NCI-H2029 treated with DMSO at 0.1 percent for 48 hours (cell line): ENCODE measurements around the gene PEAR1.

ENCODE experiments used
- DNase-seq: peaks from one replicate; lab custom pipeline; 2025; lab: John Stamatoyannopoulos, UW

PEAR1 gene

DNA sequence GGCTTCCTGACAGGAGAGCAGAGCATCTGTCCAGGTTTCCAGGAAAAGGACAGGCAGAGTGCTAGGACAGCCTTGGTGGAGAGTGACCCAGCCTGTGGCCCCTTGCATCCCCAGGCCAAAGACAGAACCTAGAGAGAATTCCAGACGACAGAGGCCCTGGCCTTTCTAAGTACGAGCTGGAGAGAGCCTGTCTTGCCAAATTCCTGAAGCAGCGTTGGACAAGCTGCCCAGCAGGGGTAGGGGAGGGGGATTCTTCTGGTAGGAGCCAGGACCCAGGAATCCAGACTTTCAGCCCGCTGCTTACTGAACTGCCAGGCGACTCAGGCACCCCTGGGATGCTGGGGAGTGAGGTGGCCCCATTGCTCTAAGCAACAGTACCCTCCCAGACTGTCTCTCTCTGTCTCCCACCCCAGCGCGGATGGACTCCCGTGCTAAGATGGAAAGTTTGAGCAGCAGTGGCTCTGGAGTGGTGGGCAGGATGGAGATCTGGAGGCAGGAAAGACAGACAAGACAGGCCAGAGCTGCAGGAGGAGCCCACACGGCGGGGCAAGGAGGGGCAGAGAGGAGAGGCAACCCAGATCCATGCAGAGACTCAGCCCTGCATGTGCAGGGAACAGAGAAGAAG is 8.8 kb upstream of the PEAR1 start:
- DNase-seq = no peak

DNA sequence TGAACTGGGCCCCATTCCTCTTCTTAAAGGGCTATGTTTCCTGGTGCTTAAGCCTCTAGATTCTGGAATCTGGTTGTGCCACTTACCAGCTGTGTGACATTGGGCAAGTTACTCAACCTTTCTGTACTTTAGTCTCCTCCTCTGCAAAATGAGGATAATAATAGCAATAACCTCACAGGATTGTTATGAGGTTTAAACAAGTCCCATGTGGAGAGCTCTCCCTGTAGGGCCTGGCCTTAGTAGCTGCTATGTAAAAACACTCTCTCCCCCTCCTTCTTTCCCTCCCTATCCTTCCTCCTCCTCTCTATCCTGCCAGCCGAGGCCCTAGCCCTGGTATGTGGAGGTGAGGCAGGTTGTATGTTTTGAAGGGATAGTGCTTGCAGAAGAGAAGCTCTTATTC is 8.2 kb upstream of the PEAR1 start:
- DNase-seq = no peak

DNA sequence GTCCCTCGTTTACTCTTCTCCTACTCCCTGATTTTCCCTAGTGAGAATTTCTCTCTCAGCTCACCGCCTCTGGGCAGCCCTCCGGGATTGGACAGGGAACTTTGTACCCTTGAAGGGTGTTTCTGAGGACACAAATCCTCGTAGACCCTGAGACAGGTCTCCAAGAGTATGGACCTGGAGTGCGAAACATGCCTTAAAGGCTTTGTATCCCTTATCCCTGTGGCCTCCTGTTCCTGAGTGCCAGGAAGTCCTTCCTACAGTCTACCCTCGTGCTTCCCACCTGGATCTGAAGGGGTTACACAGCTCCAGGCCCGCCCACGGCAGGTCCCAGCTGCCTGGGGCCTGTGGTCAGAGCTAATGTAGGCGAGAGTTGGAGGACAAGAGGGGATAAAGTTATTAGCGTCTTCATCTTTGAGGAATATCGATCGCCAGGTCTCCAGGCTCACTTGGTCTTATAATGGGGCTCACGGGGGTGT is 7.6 kb upstream of the PEAR1 start:
- DNase-seq = no peak

GRCh38 chr1:156886583-156887281 is 6.8 kb upstream of the PEAR1 start:
- no peak for DNase-seq

DNA sequence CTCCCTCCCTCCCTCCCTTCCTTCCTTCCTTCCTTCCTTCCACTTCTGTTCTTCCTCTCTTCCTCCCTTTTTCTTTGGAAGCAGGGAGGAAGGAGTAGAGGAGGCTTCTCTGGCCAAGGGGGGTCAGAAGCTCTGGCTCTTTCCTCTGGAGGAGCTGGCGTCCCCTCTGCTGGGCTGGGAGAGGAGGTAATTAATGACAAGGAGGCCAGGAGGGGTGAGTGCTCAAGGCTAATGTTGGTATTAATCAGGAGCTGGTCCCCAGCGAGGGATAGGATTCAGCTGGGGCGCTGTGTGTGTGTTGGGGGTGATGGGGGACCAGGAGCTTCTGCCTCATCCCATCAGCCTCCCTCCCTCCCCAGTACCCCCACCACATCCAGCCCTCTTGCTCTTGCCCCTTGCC is 6.2 kb upstream of the PEAR1 start:
- no peak for DNase-seq

DNA sequence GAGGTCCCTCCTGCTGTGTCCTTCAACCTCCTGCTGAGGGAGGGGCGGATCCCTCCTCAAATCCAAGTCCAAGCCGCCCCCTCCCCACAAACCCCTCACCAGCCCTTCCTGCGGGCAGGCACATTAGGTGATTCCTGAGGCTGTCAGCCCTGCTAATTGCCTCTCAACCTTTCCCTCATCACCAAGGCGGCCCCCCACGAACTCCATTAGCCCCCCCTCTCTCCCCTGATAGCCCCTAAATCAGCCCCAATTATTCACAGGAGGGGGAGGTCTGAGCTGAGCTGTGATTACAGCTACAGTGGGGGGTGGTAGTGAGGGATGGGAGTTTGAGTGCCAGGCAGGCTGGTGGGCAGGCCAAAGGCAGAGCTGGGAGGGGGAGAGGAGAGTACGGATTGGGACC is 5.8 kb upstream of the PEAR1 start:
- DNase-seq = no peak

GRCh38 chr1:156889802-156890580 is 3.5 kb upstream of the PEAR1 start:
- DNase-seq = peak; percentile 79

DNA sequence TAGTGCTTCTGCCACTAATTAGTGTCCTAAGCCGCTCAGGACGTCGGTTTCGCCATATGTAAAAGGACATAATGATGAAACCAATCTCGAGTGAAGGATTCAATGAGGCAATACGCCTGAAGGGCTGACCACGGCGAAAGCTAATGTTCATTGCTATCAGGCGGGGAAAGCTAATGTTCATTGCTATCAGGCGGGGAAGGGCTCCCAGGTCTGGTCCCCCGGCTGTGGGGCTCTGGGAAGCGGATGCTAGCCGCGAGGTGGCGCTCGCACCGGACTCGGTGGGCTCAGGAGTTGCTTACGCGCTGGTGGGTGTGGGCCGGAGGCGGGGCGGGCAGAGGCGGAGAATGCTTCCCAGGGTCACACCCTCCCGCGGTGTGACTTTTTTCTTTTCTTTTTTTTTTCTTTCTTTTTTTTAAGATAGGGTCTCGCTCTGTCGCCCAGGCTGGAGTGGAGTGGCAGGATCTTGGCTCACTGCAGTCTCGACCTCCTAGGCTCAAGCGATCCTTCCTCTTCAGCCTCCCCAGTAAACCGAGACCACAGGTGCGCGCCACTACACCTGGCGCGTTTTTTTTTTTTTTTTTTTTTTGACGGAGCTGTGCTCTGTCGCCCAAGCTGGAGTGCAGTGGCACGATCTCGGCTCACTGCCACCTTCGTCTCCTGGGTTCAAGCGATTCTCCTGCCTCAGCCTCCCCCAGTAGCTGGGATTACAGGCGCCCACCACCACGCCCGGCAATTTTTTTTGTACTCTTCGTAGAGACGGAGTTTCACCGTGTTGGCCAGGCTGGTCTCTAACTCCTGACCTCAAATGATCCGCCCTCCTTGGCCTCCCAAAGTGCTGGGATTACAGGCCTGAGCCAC is 1.1 kb upstream of the PEAR1 start:
- DNase-seq = peak; percentile 25

DNA sequence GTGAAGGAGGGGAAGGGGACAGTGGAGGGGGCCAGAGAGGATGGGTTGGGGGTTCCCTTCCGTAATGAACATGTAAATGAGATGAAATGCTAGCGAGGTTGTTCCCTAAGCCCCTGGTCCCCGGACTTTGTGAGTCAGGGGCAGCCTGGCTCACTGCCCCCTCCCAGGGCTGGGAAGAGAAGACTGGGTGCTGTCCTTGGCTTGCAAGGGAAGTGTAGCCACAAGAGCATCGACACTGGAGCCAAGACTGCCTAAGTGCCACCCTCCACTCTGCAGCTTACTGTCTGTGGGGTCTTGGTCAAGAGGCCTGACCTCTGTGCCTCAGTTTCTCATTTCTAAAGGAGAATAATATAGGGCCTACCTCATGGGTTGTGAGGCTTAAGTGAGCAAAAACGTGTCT is 483 bp downstream of the PEAR1 start:
- no peak for DNase-seq

DNA sequence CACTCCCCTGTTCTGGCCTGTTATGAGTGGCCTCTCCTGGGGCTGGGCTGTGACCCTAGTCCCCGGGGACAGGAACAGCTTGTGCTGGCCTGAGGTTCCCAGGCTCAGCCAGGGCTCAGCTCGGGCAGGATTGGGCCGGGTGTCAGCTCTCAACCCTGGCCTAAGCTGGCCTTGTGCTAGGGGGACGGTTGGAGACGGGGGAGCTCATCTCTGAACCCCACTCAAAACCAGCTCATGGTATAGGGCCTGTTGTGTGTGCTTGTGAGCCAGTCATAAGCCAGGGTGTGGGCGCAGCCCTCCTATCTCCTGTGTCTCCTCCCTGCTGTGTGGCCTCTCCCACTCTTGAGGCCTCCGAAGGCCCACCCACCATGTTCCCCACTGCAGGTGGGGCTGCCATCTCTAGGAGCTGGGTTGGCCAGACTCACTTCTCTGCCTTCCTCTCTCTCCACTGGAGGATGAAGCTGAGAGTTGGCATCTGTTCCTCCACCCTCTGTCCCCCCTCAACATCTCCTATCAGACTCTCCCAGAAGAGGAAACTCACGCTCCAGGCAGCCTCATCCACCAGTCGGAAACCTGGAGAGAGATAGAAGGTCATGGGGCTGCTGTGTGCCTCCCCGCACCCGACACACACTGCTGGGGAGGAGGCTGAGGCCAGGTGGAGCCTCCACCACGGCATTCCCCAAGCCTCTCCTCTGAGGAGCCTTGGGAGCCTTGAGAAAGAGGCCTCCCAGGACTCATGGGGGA is 1.4 kb downstream of the PEAR1 start:
- DNase-seq = no peak

- DNase-seq = no peak
Observed at GRCh38 chr1:156895455-156895812, 1.9 kb downstream of the PEAR1 start.

DNA sequence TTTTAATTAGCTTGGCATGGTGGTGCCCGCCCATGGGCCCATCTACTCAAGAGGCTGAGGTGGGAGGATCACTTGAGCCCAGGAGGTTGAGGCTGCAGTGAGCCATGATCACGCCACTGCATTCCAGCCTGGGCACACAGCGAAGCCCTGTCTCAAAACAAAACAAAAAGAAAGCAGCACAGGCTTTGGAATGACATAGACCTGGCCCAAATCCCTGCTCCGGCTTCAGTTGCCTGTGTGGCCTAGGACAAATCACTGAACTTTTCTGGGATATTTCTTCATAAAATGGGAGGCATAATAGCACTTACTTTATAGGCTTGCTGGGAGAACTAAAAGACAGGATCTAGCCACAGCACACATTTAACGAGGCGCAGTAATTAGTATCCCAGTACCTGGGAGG is 2.4 kb downstream of the PEAR1 start:
- DNase-seq = no peak

GRCh38 chr1:156896490-156897033 is 3.0 kb downstream of the PEAR1 start:
- DNase-seq = no peak

GRCh38 chr1:156897078-156897825 is 3.7 kb downstream of the PEAR1 start:
- DNase-seq = no peak

DNA sequence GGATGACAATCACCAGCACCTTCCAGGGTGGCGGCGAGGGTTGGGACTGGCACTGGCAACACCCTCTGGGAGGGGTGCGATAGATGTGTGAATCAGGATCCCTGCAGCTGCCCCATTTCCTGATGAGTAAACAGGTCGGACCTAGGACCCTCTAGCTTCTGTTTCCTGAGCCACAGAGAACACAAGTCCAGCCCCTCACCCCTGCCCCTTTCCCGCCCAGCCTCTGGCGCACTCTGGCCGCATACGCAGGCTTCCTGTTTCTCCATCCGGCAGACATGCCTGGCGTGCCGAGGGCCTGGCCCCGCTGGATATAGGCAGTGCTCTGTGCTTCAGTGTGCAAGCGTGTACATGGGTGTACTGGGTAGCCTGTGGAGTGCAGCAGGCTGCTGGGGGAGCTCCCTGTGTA is 4.6 kb downstream of the PEAR1 start:
- no peak for DNase-seq

GRCh38 chr1:156898971-156899664 is 5.6 kb downstream of the PEAR1 start:
- no peak for DNase-seq

DNA sequence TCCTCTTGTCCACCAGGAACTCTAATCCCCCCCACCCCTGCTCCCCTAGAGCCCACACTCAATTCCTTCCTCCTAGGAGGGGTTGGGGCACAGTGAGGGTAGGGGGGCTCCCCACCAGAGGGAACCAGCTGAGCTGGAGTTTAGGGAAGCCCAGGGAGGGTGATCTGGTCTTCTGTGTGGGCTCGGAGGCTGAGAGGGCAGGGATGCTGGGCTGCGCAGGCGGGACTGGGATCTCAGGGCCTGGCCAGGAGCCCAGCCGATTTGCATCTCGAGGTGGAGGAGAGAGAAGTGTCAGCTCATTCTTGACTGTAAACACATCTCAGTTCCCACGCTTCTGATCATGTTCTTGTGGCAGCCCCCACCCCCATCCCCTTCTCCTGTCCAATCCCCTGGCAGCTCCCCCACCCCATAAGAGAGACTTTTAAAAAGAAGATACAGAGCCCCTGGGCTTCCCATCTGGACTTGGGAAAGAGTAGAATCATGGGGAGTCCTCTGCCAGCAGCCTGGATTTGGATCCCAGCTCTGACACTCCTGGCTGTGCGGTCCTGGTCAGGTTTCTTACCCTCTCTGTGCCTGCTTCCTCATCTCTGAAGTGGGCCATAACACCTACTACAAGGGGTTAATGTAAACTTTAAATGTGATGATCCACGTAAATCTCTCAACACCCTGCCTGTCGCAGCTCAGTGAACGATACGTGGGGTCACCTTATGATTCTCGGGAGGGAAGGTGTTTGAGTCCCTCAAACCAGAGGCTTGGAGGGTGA is 6.6 kb downstream of the PEAR1 start:
- DNase-seq = no peak

DNA sequence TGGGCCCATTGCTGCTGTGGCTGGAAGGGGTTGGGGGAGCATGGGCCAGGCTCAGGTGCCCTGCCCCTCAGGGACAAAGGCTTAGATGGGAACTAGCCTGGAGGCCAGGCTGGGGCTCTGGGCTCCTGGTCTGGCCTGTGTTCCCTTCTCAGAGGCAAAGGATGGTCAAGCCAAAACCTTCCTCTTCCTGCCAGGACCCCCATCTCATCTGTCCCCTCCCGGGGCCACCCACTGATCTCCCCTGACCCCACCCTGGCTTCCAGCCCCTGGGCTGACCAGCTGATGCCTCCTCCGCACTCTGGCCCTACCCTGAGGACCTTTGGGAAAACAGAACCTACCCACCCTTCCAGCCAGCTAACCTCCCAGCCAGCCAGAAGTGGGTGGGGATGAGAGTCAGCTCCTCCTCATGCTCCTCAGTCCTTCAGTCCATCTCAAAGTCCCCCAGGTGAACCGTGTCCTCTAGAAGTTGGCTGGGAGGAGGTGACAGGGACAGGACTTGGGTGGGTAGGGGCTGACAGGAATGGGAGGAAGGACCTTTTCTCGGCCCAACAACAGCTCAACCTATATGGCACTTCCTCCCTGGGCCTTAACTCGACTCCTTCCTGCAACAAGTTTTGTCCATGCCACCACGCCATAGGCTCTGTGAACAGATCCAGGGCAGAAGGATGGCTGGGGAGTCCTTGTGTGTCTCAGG is 7.5 kb downstream of the PEAR1 start:
- no peak for DNase-seq

DNA sequence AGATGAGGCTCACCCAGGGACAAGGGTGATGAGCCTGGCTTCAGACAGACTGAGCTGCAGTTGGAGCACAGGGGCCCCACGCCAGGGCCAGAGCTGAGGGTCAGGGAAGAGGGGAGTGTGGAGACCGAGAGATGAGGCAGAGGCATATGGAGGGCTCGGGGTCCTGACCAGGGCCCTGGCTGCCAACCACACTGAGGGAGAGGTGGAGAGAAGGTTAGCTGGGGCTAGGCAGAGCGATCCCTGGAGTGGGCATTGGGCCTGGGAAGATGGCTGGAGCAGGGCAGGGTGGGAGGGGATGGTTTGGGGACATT is 8.0 kb downstream of the PEAR1 start:
- DNase-seq = no peak
